Mucosa of descending colon (tissue), 3 donors: Measurements from ENCODE around the gene TEK. TPM values are rescaled to one million over a fixed set of nuclear protein-coding genes. Genes with fewer than 3 reads are reported as not detected.

Experiments used
- ATAC-seq: fragments of 200-7000 bp; cut with Tn5 transposase; one replicate; pipeline ENCODE4 v1.9.1; 2020; ENCODE audit warnings: mild to moderate bottlenecking, moderate library complexity
- DNase-seq, 3 donors: peaks; one replicate each; pipeline ENCODE4 v3.0.0-alpha.2; 2020
- H3K36me3 ChIP-seq: fragments of 200-600 bp; one replicate; pipeline ENCODE4 v1.8.0; 2021; ENCODE audit warnings: low read depth, mild to moderate bottlenecking
- H3K4me1 ChIP-seq: fragments of 200-600 bp; one replicate; pipeline ENCODE4 v1.8.0; 2021; ENCODE audit warnings: low read depth, mild to moderate bottlenecking
- H3K4me3 ChIP-seq: fragments of 200-600 bp; one replicate; pipeline ENCODE4 v1.8.0; 2021; ENCODE audit warnings: mild to moderate bottlenecking
- H3K9me3 ChIP-seq: fragments of 200-600 bp; one replicate; pipeline ENCODE4 v1.8.0; 2021; ENCODE audit warnings: mild to moderate bottlenecking
- intact Hi-C, 2 donors: fragments of 100-400 bp; cut with DNase I in 1 of 2; cut with micrococcal nuclease in 1 of 2; formaldehyde crosslinking; loops; one replicate each; pipeline versions ENCODE4 v1.11.0 to v1.11.1; 2022; cut with DNase I, micrococcal nuclease
- total RNA-seq, 3 donors: library from RNA; stranded (reverse); fragmentation: NEBNext Ultra II Directional in 2 of 3; extraction: Animal tissue kit (Norgen Biotek cat#: 25700) in 2 of 3; gene quantifications; one replicate each; pipeline versions ENCODE4 v1.2.1 to v1.2.4, GENCODE V29; 2021 to 2023
- TF ChIP-seq, protein P1 (sequence below): fragments of 200-600 bp; IDR thresholded peaks from one replicate; pipeline ENCODE4 v1.8.0; 2022; ENCODE audit warnings: antibody characterized with exemption, mild to moderate bottlenecking
- donor health status: DM: no; HTN: no; CAD: no; lungs with moderate emphysema.
- donor health status: DM: no; HTN: no; CAD: no.
- donor health status: DM: no; HTN: yes; CAD: no.

The TEK gene
- total RNA-seq, 3 donors from 2014 or later, result 2.6 to 7.2 (median 3.9) TPM

GRCh38 chr9:27188426-27188825, 79.4 kb downstream of the TEK start:
- no peaks in the 10 kb centered on the region for H3K4me1 ChIP-seq
- TF ChIP-seq, protein P1, sequence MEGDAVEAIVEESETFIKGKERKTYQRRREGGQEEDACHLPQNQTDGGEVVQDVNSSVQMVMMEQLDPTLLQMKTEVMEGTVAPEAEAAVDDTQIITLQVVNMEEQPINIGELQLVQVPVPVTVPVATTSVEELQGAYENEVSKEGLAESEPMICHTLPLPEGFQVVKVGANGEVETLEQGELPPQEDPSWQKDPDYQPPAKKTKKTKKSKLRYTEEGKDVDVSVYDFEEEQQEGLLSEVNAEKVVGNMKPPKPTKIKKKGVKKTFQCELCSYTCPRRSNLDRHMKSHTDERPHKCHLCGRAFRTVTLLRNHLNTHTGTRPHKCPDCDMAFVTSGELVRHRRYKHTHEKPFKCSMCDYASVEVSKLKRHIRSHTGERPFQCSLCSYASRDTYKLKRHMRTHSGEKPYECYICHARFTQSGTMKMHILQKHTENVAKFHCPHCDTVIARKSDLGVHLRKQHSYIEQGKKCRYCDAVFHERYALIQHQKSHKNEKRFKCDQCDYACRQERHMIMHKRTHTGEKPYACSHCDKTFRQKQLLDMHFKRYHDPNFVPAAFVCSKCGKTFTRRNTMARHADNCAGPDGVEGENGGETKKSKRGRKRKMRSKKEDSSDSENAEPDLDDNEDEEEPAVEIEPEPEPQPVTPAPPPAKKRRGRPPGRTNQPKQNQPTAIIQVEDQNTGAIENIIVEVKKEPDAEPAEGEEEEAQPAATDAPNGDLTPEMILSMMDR, result no peak
- H3K9me3 ChIP-seq, result no peaks in the 10 kb centered on the region
- DNase-seq, result no peak
- no peaks in the 10 kb centered on the region for H3K36me3 ChIP-seq
- intact Hi-C loops, result no loop called here
- ATAC-seq, result peak; percentile 8
- H3K4me3 ChIP-seq, result no peak overlapping the region

DNA sequence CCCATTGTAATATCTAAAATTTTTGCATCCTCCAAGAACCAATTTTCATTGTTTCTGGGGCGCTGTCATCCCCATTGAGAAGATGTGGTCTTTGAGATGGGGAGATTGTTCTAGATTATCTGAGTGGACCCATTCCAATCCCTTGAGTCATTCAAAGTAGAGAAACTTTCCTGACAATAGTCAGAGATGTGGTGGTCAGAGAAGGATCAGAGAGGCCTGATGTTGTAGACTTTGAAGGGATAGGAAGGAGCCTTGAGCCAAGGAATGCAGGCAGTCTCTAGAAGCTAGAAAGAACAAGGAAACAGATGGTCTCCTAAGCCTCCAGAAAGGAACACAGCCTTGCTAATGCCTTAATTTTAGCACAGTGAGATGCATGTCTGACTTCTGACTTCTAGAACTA, 80.4 kb downstream of the TEK start:
- H3K36me3 ChIP-seq, result no peaks in the 10 kb centered on the region
- no peak for ATAC-seq
- no peaks in the 10 kb centered on the region for H3K4me1 ChIP-seq
- TF ChIP-seq, protein P1, result no peak
- no peaks in the 10 kb centered on the region for H3K9me3 ChIP-seq
- no peak overlapping the region for H3K4me3 ChIP-seq
- intact Hi-C loops, result no loop called here
- no peak for DNase-seq

DNA sequence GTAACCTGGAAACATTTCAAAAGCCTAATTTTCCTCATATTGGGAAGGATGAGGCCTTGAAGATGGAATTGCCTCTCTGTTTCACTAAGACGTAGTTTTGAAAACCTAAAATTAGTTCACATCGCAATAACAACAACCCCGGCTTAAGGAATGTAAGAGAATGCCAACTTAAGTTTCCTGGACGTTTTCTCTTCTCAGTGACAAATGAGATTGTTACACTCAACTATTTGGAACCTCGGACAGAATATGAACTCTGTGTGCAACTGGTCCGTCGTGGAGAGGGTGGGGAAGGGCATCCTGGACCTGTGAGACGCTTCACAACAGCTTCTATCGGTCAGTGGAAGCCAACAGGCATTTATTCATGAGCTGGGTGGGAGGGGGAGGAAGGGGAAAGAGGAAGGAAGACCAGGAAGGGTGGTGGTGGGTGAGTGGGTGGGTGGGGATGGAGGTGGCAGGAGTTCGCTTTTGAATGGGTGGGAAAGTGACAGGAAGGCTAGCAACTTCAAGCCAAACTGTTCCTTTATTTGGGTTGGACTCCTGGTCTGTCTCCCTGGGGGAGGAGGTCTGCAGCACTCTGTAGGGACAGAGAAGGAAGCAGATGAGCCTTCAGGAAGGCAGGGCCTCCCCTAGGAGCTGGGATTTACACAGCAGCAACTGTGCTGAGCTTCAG, 83.4 kb downstream of the TEK start:
- no peak for ATAC-seq
- intact Hi-C loops, result loop anchor here in 1 of 2 donors (10.0 kb wide), 1 partner anchor 58 kb away; no protein-coding TSS in a partner anchor
- Histone ChIP-seq H3K4me1 (no peaks in the 10 kb centered on the region), H3K4me3 (no peak overlapping the region), H3K9me3 (no peaks in the 10 kb centered on the region), H3K36me3 (no peaks in the 10 kb centered on the region)
- TF ChIP-seq, protein P1, result no peak
- DNase-seq, result no peak

- TF ChIP-seq, protein P1, result no peak
- intact Hi-C loops, result loop anchor here in 1 of 2 donors (10.0 kb wide), 1 partner anchor 59 kb away; no protein-coding TSS in a partner anchor
- no peaks in the 10 kb centered on the region for H3K4me1 ChIP-seq
- H3K9me3 ChIP-seq, result no peaks in the 10 kb centered on the region
- H3K36me3 ChIP-seq, result no peaks in the 10 kb centered on the region
- DNase-seq (no peak), ATAC-seq (no peak)
- H3K4me3 ChIP-seq, result no peak overlapping the region
These were observed 84.9 kb downstream of the TEK start for GRCh38 chr9:27193886-27194285.

DNA sequence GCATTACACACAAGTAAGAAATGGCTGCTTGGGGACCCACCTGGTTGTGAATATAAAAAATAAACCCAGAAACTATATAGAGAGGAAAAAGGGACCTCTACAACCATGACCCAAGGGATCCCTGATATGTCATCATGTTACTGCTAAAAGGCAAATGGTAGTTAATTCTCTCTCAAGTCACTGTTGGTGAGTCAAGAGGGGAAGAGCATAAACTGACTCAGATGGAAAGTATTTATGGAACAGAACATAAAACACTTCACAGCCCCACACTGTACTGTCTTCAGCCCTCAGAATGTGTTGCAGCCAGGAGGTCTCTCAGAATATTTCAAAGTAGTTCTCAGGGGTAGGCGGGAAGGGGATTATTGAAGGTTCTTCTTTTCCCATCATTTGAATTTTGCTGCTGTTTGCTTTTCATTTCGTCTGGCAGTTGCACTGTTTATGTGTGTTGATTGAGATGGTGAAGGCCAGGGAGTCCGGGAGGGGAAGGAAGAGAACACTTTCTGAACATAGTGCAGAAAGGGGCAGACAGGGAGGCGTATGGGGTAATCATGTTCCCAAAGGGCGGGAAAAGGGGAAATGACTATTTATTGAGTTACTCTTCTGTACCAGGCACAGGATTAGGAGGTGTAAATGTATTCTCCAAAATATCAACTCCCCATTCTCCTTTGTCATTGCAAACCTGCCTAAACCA, 85.5 kb downstream of the TEK start:
- intact Hi-C loops, result loop anchor here in 1 of 2 donors (10.0 kb wide), 1 partner anchor 60 kb away; no protein-coding TSS in a partner anchor
- Histone ChIP-seq H3K4me1 (no peaks in the 10 kb centered on the region), H3K9me3 (no peaks in the 10 kb centered on the region), H3K4me3 (no peak overlapping the region), H3K36me3 (no peaks in the 10 kb centered on the region)
- TF ChIP-seq, protein P1, result no peak
- peak; percentile 85 for ATAC-seq
- no peak for DNase-seq
